Measurements from ENCODE around the gene RASGRF2.

DNA sequence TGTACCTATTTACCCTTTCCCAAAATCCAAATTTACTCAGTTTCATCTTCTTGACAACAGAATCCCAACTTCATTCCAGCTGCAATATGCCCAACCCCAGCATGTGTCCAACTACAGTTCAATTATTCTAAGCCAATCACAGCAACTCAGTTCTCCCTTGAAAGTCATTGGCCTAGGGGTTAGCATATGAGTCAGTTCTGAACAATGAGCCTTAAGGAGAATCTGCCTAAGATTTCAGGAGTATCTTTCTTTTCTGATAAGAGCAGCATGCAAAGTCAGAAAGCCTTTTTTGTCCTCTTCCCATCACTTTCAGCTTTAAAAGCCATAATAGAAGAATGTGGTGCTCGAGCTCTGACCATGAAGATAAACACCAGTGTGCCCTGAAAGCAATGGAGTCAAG lies 44.4 kb upstream of the RASGRF2 start:
- TF ChIP-seq, protein P1, sequence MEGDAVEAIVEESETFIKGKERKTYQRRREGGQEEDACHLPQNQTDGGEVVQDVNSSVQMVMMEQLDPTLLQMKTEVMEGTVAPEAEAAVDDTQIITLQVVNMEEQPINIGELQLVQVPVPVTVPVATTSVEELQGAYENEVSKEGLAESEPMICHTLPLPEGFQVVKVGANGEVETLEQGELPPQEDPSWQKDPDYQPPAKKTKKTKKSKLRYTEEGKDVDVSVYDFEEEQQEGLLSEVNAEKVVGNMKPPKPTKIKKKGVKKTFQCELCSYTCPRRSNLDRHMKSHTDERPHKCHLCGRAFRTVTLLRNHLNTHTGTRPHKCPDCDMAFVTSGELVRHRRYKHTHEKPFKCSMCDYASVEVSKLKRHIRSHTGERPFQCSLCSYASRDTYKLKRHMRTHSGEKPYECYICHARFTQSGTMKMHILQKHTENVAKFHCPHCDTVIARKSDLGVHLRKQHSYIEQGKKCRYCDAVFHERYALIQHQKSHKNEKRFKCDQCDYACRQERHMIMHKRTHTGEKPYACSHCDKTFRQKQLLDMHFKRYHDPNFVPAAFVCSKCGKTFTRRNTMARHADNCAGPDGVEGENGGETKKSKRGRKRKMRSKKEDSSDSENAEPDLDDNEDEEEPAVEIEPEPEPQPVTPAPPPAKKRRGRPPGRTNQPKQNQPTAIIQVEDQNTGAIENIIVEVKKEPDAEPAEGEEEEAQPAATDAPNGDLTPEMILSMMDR (IDR thresholded peaks at IDR 0.05): no peak
- TF ChIP-seq POLR2A (IDR thresholded peaks at IDR 0.05): no peak
